Measurements from ENCODE around the gene HIVEP2. TPM values are rescaled to one million over a fixed set of nuclear protein-coding genes. Genes with fewer than 3 reads are reported as not detected.

HIVEP2 gene
- total RNA-seq, 1 experiment from 2014 or later = 8.3 TPM

GRCh38 chr6:142751452-142751851, 193.5 kb downstream of the HIVEP2 start:
- no peak overlapping the region for H3K27ac ChIP-seq
- H3K27me3 ChIP-seq (replicated peaks) = no peaks in the 10 kb centered on the region
- H3K9me3 ChIP-seq (replicated peaks) = no peaks in the 10 kb centered on the region
- H3K36me3 ChIP-seq = peaks cover 8% of the 10 kb centered on the region; the same call in 1 of the 2 replicates
- DNase-seq (ENCODE audit: low read depth in 1 of 2, low spot score in 2 of 2) = no peak
- H3K4me3 ChIP-seq = no peak overlapping the region
- peaks cover 8% of the 10 kb centered on the region for H3K4me1 ChIP-seq (replicated peaks)

GRCh38 chr6:142750998-142751397, 194.0 kb downstream of the HIVEP2 start:
- H3K4me3 ChIP-seq = no peak overlapping the region
- H3K27me3 ChIP-seq (replicated peaks) = no peaks in the 10 kb centered on the region
- peaks cover 3% of the 10 kb centered on the region for H3K4me1 ChIP-seq (replicated peaks)
- no peak for DNase-seq (ENCODE audit: low read depth in 1 of 2, low spot score in 2 of 2)
- H3K27ac ChIP-seq = no peak overlapping the region
- H3K36me3 ChIP-seq = peaks cover 8% of the 10 kb centered on the region; the same call in 1 of the 2 replicates
- H3K9me3 ChIP-seq (replicated peaks) = no peaks in the 10 kb centered on the region

- no peak overlapping the region for H3K27ac ChIP-seq
- no peaks in the 10 kb centered on the region for H3K4me1 ChIP-seq (replicated peaks)
- H3K9me3 ChIP-seq (replicated peaks) = no peaks in the 10 kb centered on the region
- no peak for DNase-seq (ENCODE audit: low read depth in 1 of 2, low spot score in 2 of 2)
- no peaks in the 10 kb centered on the region for H3K27me3 ChIP-seq (replicated peaks)
- no peak overlapping the region for H3K4me3 ChIP-seq
- H3K36me3 ChIP-seq = peaks cover 8% of the 10 kb centered on the region; the same call in 1 of the 2 replicates
These were observed 195.4 kb downstream of the HIVEP2 start for GRCh38 chr6:142749556-142749955.

- Histone ChIP-seq H3K9me3 (replicated peaks) (no peaks in the 10 kb centered on the region), H3K27ac (no peak overlapping the region), H3K27me3 (replicated peaks) (no peaks in the 10 kb centered on the region), H3K4me3 (no peak overlapping the region), H3K36me3 (no peaks in the 10 kb centered on the region), H3K4me1 (replicated peaks) (no peaks in the 10 kb centered on the region)
- peak; percentile 38 to 49 for DNase-seq (ENCODE audit: low read depth in 1 of 2, low spot score in 2 of 2)
These were observed 198.5 kb downstream of the HIVEP2 start for GRCh38 chr6:142746524-142746923.

GRCh38 chr6:142744836-142745235, 200.1 kb downstream of the HIVEP2 start:
- H3K36me3 ChIP-seq = no peaks in the 10 kb centered on the region
- peaks cover 5% of the 10 kb centered on the region; the same call in 1 of the 2 replicates for H3K4me1 ChIP-seq (replicated peaks)
- no peak overlapping the region for H3K27ac ChIP-seq
- H3K27me3 ChIP-seq (replicated peaks) = no peaks in the 10 kb centered on the region
- H3K9me3 ChIP-seq (replicated peaks) = no peaks in the 10 kb centered on the region
- DNase-seq (ENCODE audit: low read depth in 1 of 2, low spot score in 2 of 2) = no peak
- no peak overlapping the region for H3K4me3 ChIP-seq

GRCh38 chr6:142740449-142740848, 204.5 kb downstream of the HIVEP2 start:
- no peak overlapping the region for H3K27ac ChIP-seq
- H3K9me3 ChIP-seq (replicated peaks) = no peaks in the 10 kb centered on the region
- no peak for DNase-seq (ENCODE audit: low read depth in 1 of 2, low spot score in 2 of 2)

GRCh38 chr6:142738731-142739130, 206.2 kb downstream of the HIVEP2 start:
- H3K4me1 ChIP-seq (replicated peaks) = peaks cover 8% of the 10 kb centered on the region; the same call in 1 of the 2 replicates
- no peaks in the 10 kb centered on the region for H3K36me3 ChIP-seq
- no peak overlapping the region for H3K27ac ChIP-seq
- no peak overlapping the region for H3K4me3 ChIP-seq
- no peaks in the 10 kb centered on the region for H3K9me3 ChIP-seq (replicated peaks)
- DNase-seq (ENCODE audit: low read depth in 1 of 2, low spot score in 2 of 2) = no peak
- H3K27me3 ChIP-seq (replicated peaks) = no peaks in the 10 kb centered on the region

More at GRCh38 chr6:142740449-142740848, 204.5 kb downstream of the HIVEP2 start:
- Histone ChIP-seq H3K27me3 (replicated peaks) (no peaks in the 10 kb centered on the region), H3K4me3 (no peak overlapping the region), H3K36me3 (no peaks in the 10 kb centered on the region), H3K4me1 (replicated peaks) (peaks cover 5% of the 10 kb centered on the region; the same call in 1 of the 2 replicates)

- Histone ChIP-seq H3K4me3 (no peak overlapping the region), H3K27ac (no peak overlapping the region), H3K9me3 (replicated peaks) (no peaks in the 10 kb centered on the region), H3K36me3 (no peaks in the 10 kb centered on the region), H3K27me3 (replicated peaks) (no peaks in the 10 kb centered on the region), H3K4me1 (replicated peaks) (peaks cover 8% of the 10 kb centered on the region; the same call in 1 of the 2 replicates)
- no peak for DNase-seq (ENCODE audit: low read depth in 1 of 2, low spot score in 2 of 2)
These were observed 207.0 kb downstream of the HIVEP2 start for GRCh38 chr6:142738035-142738396.

- no peak overlapping the region for H3K4me3 ChIP-seq
- peaks cover 8% of the 10 kb centered on the region; the same call in 1 of the 2 replicates for H3K4me1 ChIP-seq (replicated peaks)
- DNase-seq (ENCODE audit: low read depth in 1 of 2, low spot score in 2 of 2) = no peak
- H3K27ac ChIP-seq = no peak overlapping the region
- no peaks in the 10 kb centered on the region for H3K36me3 ChIP-seq
- no peaks in the 10 kb centered on the region for H3K27me3 ChIP-seq (replicated peaks)
- H3K9me3 ChIP-seq (replicated peaks) = no peaks in the 10 kb centered on the region
These were observed 207.5 kb downstream of the HIVEP2 start for GRCh38 chr6:142737368-142738034.

- Histone ChIP-seq H3K9me3 (replicated peaks) (no peaks in the 10 kb centered on the region), H3K36me3 (no peaks in the 10 kb centered on the region), H3K27me3 (replicated peaks) (no peaks in the 10 kb centered on the region), H3K27ac (no peak overlapping the region), H3K4me3 (no peak overlapping the region), H3K4me1 (replicated peaks) (0 out of 2 replicates have a peak, but pooled peaks cover 3% of the 10 kb centered on the region)
- peak in 1 of 2 experiments; percentile 50 for DNase-seq (ENCODE audit: low read depth in 1 of 2, low spot score in 2 of 2)
These were observed 209.8 kb downstream of the HIVEP2 start for GRCh38 chr6:142735204-142735603.

- no peaks in the 10 kb centered on the region for H3K36me3 ChIP-seq
- no peak for DNase-seq (ENCODE audit: low read depth in 1 of 2, low spot score in 2 of 2)
- H3K27ac ChIP-seq = no peak overlapping the region
- H3K4me1 ChIP-seq (replicated peaks) = 0 out of 2 replicates have a peak, but pooled peaks cover 3% of the 10 kb centered on the region
- H3K9me3 ChIP-seq (replicated peaks) = no peaks in the 10 kb centered on the region
- no peak overlapping the region for H3K4me3 ChIP-seq
- no peaks in the 10 kb centered on the region for H3K27me3 ChIP-seq (replicated peaks)
These were observed 212.2 kb downstream of the HIVEP2 start for GRCh38 chr6:142732790-142733189.

GRCh38 chr6:142731611-142732010, 213.4 kb downstream of the HIVEP2 start:
- DNase-seq (ENCODE audit: low read depth in 1 of 2, low spot score in 2 of 2) = no peak
- Histone ChIP-seq H3K4me3 (no peak overlapping the region), H3K36me3 (no peaks in the 10 kb centered on the region), H3K4me1 (replicated peaks) (0 out of 2 replicates have a peak, but pooled peaks cover 3% of the 10 kb centered on the region), H3K27ac (no peak overlapping the region), H3K9me3 (replicated peaks) (no peaks in the 10 kb centered on the region), H3K27me3 (replicated peaks) (no peaks in the 10 kb centered on the region)

GRCh38 chr6:142729618-142730017, 215.4 kb downstream of the HIVEP2 start:
- Histone ChIP-seq H3K27ac (no peak overlapping the region), H3K27me3 (replicated peaks) (no peaks in the 10 kb centered on the region), H3K4me1 (replicated peaks) (no peaks in the 10 kb centered on the region)

GRCh38 chr6:142728910-142729481, 216.0 kb downstream of the HIVEP2 start:
- Histone ChIP-seq H3K4me3 (no peak overlapping the region), H3K9me3 (replicated peaks) (no peaks in the 10 kb centered on the region), H3K27me3 (replicated peaks) (no peaks in the 10 kb centered on the region), H3K36me3 (no peaks in the 10 kb centered on the region), H3K4me1 (replicated peaks) (no peaks in the 10 kb centered on the region), H3K27ac (no peak overlapping the region)
- DNase-seq (ENCODE audit: low read depth in 1 of 2, low spot score in 2 of 2) = no peak

More at GRCh38 chr6:142729618-142730017, 215.4 kb downstream of the HIVEP2 start:
- DNase-seq (ENCODE audit: low read depth in 1 of 2, low spot score in 2 of 2) = no peak
- Histone ChIP-seq H3K9me3 (replicated peaks) (no peaks in the 10 kb centered on the region), H3K36me3 (no peaks in the 10 kb centered on the region), H3K4me3 (no peak overlapping the region)
